HG02938 (cell line): ENCODE results near the gene ARMH1.
"Not testable (repeated sequence)": the region's sequence is repeated elsewhere in the genome, so short reads cannot be mapped to it uniquely, and the experiment has no call there.

Experiments used
- ATAC-seq: cut with Tn5 transposase; IDR thresholded peaks from one replicate; pipeline ENCODE4 v1.9.1; 2021; ENCODE audit warnings: mild to moderate bottlenecking, moderate library complexity; ENCODE audit not compliant: unreplicated experiment

Gene ARMH1

GRCh38 chr1:44766421-44766820 lies 91.9 kb downstream of the ARMH1 start:
- not testable (repeated sequence) for ATAC-seq
